ENCODE data around the gene SOAT1. TPM values are rescaled to one million over a fixed set of nuclear protein-coding genes. Genes with fewer than 3 reads are reported as not detected.

The SOAT1 gene
- total and polyA plus RNA-seq, 10 of the 15 experiments (the other 5 are each of a cell fraction or from before 2014, with no cell fraction given), result 8.6 to 68.5 (median 22.3) TPM

DNA sequence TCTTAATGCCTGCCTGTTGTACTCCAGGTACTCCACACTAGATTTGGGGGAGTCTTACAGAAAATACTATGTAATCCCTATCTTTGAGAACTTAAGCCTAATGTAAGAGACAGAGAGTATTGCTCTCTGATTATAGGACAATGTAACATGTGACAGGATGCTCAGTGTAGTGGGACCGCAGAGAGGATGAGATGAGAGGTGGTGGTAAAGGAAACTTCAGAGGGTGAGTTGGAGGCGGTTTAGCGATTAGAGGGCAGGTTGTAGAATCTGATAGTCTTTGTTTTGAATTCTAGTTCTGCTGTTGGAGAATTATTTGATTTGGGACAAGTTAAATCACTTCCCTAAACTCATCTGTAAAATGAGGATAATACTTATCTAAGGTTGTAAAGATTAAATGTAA, 5.4 kb downstream of the SOAT1 start (continued):
- peak; percentile 42; the same call in 1 of the 2 replicates for TF ChIP-seq RUNX3 (IDR thresholded peaks at IDR 0.05; ENCODE audit: low read length)
- TF ChIP-seq, protein P1, sequence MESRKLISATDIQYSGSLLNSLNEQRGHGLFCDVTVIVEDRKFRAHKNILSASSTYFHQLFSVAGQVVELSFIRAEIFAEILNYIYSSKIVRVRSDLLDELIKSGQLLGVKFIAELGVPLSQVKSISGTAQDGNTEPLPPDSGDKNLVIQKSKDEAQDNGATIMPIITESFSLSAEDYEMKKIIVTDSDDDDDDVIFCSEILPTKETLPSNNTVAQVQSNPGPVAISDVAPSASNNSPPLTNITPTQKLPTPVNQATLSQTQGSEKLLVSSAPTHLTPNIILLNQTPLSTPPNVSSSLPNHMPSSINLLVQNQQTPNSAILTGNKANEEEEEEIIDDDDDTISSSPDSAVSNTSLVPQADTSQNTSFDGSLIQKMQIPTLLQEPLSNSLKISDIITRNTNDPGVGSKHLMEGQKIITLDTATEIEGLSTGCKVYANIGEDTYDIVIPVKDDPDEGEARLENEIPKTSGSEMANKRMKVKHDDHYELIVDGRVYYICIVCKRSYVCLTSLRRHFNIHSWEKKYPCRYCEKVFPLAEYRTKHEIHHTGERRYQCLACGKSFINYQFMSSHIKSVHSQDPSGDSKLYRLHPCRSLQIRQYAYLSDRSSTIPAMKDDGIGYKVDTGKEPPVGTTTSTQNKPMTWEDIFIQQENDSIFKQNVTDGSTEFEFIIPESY (IDR thresholded peaks at IDR 0.05), result peak; percentile 95; the same call in 1 of the 2 replicates

DNA sequence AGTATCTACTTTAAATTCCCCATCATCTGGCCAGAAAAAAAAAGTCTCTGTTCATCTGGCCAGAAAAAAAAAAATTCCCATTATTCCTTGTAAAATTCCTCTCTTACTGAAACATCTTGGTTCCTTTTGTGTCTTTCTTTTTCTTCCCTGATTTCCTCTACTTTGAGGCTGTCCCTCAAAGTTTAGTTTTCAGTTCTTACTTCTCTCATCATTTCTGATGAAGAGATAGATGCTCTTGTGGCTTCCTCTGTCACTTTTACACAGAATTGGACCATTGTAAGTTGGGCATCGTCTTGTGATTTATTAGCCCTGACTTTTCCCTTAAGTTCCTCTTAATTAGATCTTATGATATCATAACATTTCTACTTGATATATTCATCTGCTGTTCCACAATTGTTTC, 6.5 kb downstream of the SOAT1 start:
- 88% methylated on average over 1 of the region's 1 CpG for WGBS (ENCODE audit: insufficient coverage, insufficient replicate concordance, low lambda C conversion rate, missing lambda C conversion rate)
- Histone ChIP-seq H2AFZ (ENCODE audit: control insufficient read depth, low read depth, low read length) (no peak overlapping the region), H3K36me3 (ENCODE audit: control insufficient read depth in 2 of 2, insufficient read depth in 2 of 2, low read length in 1 of 2) (no peaks in the 10 kb centered on the region; a peak in 2 of 4 replicates), H3K27me3 (replicated peaks in 1 of 2; ENCODE audit: control insufficient read depth in 2 of 2, insufficient read depth in 2 of 2, low read length in 1 of 2) (no peaks in the 10 kb centered on the region), H4K20me1 (ENCODE audit: control insufficient read depth, insufficient read depth) (no peaks in the 10 kb centered on the region), H3K27ac (ENCODE audit: control insufficient read depth, insufficient read depth) (no peak overlapping the region), H3K79me2 (ENCODE audit: control insufficient read depth, insufficient read depth, low read length) (peaks cover 44% of the 10 kb centered on the region), H3K4me1 (ENCODE audit: control insufficient read depth, insufficient read depth, low read length) (0 out of 2 replicates have a peak, but pooled peaks cover 3% of the 10 kb centered on the region), H3K9me3 (replicated peaks; ENCODE audit: control insufficient read depth, insufficient read depth, low read length) (no peaks in the 10 kb centered on the region), H3K4me2 (ENCODE audit: control insufficient read depth, insufficient read depth) (no peak overlapping the region), H3K4me3 (no peak overlapping the region), H3K9ac (ENCODE audit: control insufficient read depth, insufficient read depth, low read length) (no peak overlapping the region)
- ChIA-PET SMC1A (ENCODE audit: uncharacterized antibody, unreplicated experiment) (interaction anchor here (0.7 to 2.6 kb wide), 7 partner anchors 17 to 262 kb away, joined by 3 to 11 read pairs (median 3); partner anchors contain the start of gene AXDND1), CTCF (interaction anchor here (2.6 kb wide), 1 partner anchor 17 kb away, joined by 6 read pairs; no protein-coding TSS in a partner anchor), POLR2A (interaction anchor here (0.6 kb wide), 1 partner anchor 12 kb away, joined by 3 read pairs; no protein-coding TSS in a partner anchor), RAD21 (ENCODE audit: unreplicated experiment) (interaction anchor here (0.6 kb wide), 1 partner anchor 16 kb away, joined by 5 read pairs; no protein-coding TSS in a partner anchor)
- intact Hi-C loops (cut with micrococcal nuclease; ENCODE audit: unreplicated experiment), result no loop called here
- ATAC-seq (0 out of 3 replicates have a peak, but pooled peaks have one; percentile 19), FAIRE-seq (no peak), DNase-seq (ENCODE audit: low read depth, low spot score) (no peak)
- in situ Hi-C loops (cut with MboI), result no loop called here
- no TSS peak for BruUV-seq (replicated peaks)
- no peak for TF ChIP-seq RAD51 (IDR thresholded peaks at IDR 0.05)
- peak; percentile 90 to 92 for TF ChIP-seq IKZF2 (IDR thresholded peaks at IDR 0.05)
- TF ChIP-seq, protein P2, sequence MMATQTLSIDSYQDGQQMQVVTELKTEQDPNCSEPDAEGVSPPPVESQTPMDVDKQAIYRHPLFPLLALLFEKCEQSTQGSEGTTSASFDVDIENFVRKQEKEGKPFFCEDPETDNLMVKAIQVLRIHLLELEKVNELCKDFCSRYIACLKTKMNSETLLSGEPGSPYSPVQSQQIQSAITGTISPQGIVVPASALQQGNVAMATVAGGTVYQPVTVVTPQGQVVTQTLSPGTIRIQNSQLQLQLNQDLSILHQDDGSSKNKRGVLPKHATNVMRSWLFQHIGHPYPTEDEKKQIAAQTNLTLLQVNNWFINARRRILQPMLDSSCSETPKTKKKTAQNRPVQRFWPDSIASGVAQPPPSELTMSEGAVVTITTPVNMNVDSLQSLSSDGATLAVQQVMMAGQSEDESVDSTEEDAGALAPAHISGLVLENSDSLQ (IDR thresholded peaks at IDR 0.05), result peak; percentile 84
- no peak for TF ChIP-seq SRF (IDR thresholded peaks at IDR 0.05; ENCODE audit: low read depth in 2 of 2, low read length in 2 of 2)
- TF ChIP-seq ATF7 (IDR thresholded peaks at IDR 0.05; ENCODE audit: low read depth), result peak; percentile 60
- peak; percentile 64; the same call in 1 of the 2 replicates for TF ChIP-seq MTA2 (IDR thresholded peaks at IDR 0.05; ENCODE audit: low read depth)
- TF ChIP-seq SMC3 (IDR thresholded peaks at IDR 0.05; ENCODE audit: borderline replicate concordance, low read length), result no peak
- TF ChIP-seq, protein P3, sequence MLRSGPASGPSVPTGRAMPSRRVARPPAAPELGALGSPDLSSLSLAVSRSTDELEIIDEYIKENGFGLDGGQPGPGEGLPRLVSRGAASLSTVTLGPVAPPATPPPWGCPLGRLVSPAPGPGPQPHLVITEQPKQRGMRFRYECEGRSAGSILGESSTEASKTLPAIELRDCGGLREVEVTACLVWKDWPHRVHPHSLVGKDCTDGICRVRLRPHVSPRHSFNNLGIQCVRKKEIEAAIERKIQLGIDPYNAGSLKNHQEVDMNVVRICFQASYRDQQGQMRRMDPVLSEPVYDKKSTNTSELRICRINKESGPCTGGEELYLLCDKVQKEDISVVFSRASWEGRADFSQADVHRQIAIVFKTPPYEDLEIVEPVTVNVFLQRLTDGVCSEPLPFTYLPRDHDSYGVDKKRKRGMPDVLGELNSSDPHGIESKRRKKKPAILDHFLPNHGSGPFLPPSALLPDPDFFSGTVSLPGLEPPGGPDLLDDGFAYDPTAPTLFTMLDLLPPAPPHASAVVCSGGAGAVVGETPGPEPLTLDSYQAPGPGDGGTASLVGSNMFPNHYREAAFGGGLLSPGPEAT (IDR thresholded peaks at IDR 0.05; ENCODE audit: low read depth), result peak; percentile 58
- TF ChIP-seq RELA (IDR thresholded peaks at IDR 0.05; ENCODE audit: borderline replicate concordance, partially characterized antibody), result no peak
- TF ChIP-seq IKZF1 (conservative IDR thresholded peaks at IDR 0.05), result peak; percentile 77
- no peak for TF ChIP-seq YY1 (IDR thresholded peaks at IDR 0.05; ENCODE audit: low read depth, low read length)
- TF ChIP-seq BRCA1 (IDR thresholded peaks at IDR 0.05; ENCODE audit: low read depth, low read length), result no peak
- TF ChIP-seq, protein P4, sequence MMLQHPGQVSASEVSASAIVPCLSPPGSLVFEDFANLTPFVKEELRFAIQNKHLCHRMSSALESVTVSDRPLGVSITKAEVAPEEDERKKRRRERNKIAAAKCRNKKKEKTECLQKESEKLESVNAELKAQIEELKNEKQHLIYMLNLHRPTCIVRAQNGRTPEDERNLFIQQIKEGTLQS (IDR thresholded peaks at IDR 0.05; ENCODE audit: borderline replicate concordance, extremely low read depth, low read depth, low read length), result no peak
- no peak for TF ChIP-seq HDGF (IDR thresholded peaks at IDR 0.05)
- TF ChIP-seq MTA3 (IDR thresholded peaks at IDR 0.05; ENCODE audit: borderline replicate concordance, low read length), result no peak
- no peak for TF ChIP-seq TCF7 (IDR thresholded peaks at IDR 0.05; ENCODE audit: borderline replicate concordance)
- no peak for TF ChIP-seq SMAD5 (IDR thresholded peaks at IDR 0.05; ENCODE audit: low read depth)
- no peak for TF ChIP-seq ETV6 (conservative IDR thresholded peaks at IDR 0.05 in 1 of 2, IDR thresholded peaks at IDR 0.05 in 1 of 2; ENCODE audit: borderline replicate concordance in 1 of 2, low read depth in 1 of 2)
